ENCODE results near the gene CDKL1.

CDKL1 gene

DNA sequence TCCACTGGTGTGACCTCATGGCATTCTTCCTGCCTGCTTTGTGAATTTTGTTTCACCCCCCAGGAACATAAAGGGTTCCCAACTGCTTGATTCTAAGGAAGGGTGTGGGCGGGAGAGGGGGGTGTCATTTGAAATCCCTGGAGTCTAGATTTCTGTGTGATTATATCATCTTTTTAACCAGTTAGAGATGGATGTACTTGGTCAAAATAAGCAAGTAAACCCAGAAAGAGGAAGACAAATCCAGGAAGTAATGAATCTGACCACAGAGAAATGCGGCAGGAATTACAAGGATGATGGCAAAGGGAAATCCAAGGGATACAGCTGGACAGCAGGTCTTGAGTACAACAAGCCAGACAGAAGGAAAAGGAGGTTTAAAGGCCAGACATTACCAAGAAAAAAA is 45.7 kb downstream of the CDKL1 start:
- TF ChIP-seq, protein P1, sequence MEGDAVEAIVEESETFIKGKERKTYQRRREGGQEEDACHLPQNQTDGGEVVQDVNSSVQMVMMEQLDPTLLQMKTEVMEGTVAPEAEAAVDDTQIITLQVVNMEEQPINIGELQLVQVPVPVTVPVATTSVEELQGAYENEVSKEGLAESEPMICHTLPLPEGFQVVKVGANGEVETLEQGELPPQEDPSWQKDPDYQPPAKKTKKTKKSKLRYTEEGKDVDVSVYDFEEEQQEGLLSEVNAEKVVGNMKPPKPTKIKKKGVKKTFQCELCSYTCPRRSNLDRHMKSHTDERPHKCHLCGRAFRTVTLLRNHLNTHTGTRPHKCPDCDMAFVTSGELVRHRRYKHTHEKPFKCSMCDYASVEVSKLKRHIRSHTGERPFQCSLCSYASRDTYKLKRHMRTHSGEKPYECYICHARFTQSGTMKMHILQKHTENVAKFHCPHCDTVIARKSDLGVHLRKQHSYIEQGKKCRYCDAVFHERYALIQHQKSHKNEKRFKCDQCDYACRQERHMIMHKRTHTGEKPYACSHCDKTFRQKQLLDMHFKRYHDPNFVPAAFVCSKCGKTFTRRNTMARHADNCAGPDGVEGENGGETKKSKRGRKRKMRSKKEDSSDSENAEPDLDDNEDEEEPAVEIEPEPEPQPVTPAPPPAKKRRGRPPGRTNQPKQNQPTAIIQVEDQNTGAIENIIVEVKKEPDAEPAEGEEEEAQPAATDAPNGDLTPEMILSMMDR (IDR thresholded peaks at IDR 0.05; ENCODE audit: low read depth, low read length, missing control alignments), result no peak
- DNase-seq (ENCODE audit: low read depth), result no peak
- H3K4me3 ChIP-seq (ENCODE audit: low read depth, low read length), result no peak overlapping the region

DNA sequence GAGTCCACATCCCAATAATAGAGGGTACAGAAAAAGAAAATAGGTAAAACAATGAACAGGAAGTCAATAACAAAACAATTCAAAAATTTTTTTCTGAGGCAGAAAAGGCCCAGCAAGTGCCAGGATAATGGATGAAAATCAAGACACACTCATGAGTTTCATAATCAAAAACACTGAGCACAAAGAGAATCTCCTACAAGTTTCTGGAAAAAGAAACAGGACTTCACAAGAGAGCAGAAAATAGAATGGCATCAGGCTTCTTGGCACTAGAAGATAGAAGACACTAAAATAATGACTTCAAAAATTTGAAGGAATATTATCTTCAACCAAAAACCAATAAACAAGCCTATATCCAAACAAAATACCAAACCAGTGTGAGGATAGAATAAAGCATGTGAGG is 47.7 kb downstream of the CDKL1 start:
- no peak overlapping the region for H3K4me3 ChIP-seq (ENCODE audit: low read depth, low read length)
- TF ChIP-seq, protein P1 (IDR thresholded peaks at IDR 0.05; ENCODE audit: low read depth, low read length, missing control alignments), result no peak
- DNase-seq (ENCODE audit: low read depth), result no peak

DNA sequence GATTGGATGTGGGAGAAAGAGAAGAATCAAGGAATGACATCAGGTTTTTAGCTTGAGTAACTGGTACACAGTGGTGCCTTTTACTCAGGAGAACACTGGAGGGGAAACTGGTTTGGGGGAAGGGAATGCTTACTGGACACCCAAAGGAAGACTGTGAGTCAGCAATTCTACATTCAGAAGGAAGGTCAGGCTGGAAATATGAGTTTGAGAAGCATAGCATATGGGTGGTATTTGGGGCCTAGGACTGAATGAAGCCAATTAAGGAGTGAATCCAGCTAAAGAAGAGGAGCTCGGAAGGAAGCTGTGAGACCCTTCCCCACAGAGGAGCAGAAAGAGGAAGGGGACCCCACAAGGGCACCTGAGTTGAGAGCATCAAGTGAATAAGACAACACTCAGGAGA is 49.2 kb downstream of the CDKL1 start:
- DNase-seq (ENCODE audit: low read depth), result no peak
- TF ChIP-seq, protein P1 (IDR thresholded peaks at IDR 0.05; ENCODE audit: low read depth, low read length, missing control alignments), result no peak
- H3K4me3 ChIP-seq (ENCODE audit: low read depth, low read length), result no peak overlapping the region

DNA sequence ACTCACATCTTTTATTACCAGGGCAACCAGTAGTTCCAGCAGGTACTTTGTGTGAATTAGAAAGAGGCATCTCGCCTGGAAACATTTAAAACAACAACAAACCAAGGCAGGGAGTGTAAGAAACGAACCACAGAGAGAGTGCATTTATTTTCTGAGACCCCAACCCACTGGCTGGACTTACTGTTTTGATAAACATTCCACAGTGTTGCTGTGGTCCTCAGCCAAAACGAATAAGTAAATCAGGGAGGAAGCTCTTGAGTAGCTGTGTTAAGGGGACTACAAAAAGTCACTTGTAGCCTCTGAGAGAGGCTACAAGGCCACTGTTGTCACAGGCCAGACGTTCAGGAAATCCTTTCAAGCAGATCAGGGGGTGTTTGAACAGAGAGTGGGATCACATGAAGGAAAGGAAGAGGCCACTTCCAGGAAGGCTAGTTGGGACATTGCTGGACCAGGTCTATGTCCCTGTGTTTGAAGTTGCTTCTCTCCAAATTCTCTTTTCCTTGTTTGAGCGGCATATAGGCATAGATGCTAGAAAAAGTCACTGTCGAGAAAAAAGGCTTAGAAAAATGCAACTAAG is 50.7 kb downstream of the CDKL1 start:
- H3K4me3 ChIP-seq (ENCODE audit: low read depth, low read length), result no peak overlapping the region
- no peak for DNase-seq (ENCODE audit: low read depth)
- TF ChIP-seq, protein P1 (IDR thresholded peaks at IDR 0.05; ENCODE audit: low read depth, low read length, missing control alignments), result no peak

DNA sequence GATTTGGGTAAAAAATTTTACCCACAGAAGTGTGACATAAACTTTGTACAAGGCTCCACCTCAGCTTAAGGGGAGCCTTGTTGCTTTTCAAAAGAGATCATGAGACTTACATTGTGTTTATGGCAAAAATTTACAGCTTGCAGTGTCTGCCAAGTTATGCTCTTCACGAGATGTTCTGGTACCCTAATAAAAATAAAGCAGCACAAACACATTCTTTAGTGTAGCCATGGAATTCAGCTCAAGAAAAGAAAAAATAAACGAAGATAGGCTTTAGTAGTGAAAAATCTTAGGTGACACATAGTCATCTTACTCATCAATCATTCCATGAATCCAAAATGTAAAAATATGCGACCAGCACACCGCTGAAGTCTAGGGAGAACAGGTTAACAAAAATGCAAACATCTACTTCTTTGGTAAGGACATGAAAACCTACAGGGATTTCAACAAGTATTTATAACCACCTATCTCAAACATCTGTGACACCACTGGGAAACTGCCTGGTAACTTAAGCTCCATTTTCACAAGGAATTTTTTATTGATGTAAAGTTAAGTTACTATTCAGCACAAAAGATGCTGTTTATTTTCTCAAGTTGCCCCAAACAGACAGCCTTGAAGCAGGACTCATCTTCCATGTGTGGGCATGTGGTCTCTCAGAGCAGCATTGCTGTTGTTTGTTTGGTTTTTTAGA is 51.7 kb downstream of the CDKL1 start:
- no peak for DNase-seq (ENCODE audit: low read depth)
- TF ChIP-seq, protein P1 (IDR thresholded peaks at IDR 0.05; ENCODE audit: low read depth, low read length, missing control alignments), result no peak
- no peak overlapping the region for H3K4me3 ChIP-seq (ENCODE audit: low read depth, low read length)

DNA sequence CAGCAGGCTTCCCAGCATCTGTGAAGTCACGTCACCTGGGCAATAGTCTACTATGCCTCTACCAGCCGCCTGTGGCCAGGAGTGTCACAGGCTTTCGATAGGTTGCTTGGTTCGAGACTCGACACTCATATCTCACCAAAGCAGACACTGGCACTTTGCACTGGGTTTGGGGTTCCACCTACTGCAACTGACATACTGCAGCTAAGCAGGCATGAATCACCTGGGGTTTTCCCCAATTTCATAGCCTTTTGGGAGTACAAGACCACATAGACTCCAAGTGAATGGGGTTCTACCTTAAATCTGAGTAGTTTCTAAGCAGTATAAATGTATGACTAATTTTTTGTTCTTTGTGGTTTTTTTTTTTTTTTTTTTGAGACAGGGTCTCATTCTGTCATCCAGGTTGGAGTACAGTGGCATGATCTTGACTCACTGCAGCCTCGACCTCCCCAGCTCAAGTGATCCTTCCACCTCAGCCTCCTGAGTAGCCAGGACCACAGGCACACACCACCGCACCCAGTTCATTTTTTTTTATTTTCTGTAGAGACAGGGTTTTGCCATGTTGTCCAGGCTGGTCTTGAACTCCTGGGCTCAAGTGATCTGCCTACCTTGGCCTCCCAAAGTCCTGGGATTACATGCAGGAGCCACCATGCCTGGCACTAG is 52.4 kb downstream of the CDKL1 start:
- no peak overlapping the region for H3K4me3 ChIP-seq (ENCODE audit: low read depth, low read length)
- TF ChIP-seq, protein P1 (IDR thresholded peaks at IDR 0.05; ENCODE audit: low read depth, low read length, missing control alignments), result no peak
- DNase-seq (ENCODE audit: low read depth), result no peak

All from GM12864 (cell line).